Right lobe of liver (tissue), 6 donors: ENCODE measurements around the gene LTB. TPM values are rescaled to one million over a fixed set of nuclear protein-coding genes. Genes with fewer than 3 reads are reported as not detected.

Experiments
- ATAC-seq, 4 donors: fragments of 200-7000 bp; cut with Tn5 transposase; one replicate each; pipeline ENCODE4 v1.9.1; 2020; ENCODE audit warnings: mild to moderate bottlenecking in 4 of 4, moderate library complexity in 4 of 4
- DNase-seq, 3 donors: peaks; one replicate each; pipeline ENCODE4 v3.0.0-alpha.2; 2020
- H3K27ac ChIP-seq, 3 donors: fragments of 200-600 bp; one replicate each; pipeline ENCODE4 v1.8.0; 2022
- H3K27me3 ChIP-seq, 2 donors: fragments of 200-600 bp; one replicate each; pipeline ENCODE4 v1.8.0; 2022
- H3K36me3 ChIP-seq, 4 donors: fragments of 200-600 bp; sonication (generic) in 1 of 4; one replicate each; pipeline versions ENCODE4 v1.5.1 to v1.8.0; 2017 to 2022; ENCODE audit warnings: control low read depth in 1 of 4
- H3K4me1 ChIP-seq, 4 donors: fragments of 200-600 bp; sonication (generic) in 1 of 4; one replicate each; pipeline versions ENCODE4 v1.5.1 to v1.8.0; 2017 to 2022; ENCODE audit warnings: control low read depth in 1 of 4
- H3K4me3 ChIP-seq, 3 donors: fragments of 200-600 bp; one replicate each; pipeline ENCODE4 v1.8.0; 2022
- H3K9me3 ChIP-seq, 4 donors: fragments of 200-600 bp; sonication (generic) in 1 of 4; one replicate each; pipeline versions ENCODE4 v1.5.1 to v1.8.0; 2017 to 2022; ENCODE audit warnings: control low read depth in 1 of 4
- POLR2A ChIP-seq: fragments of 450-650 bp; IDR thresholded peaks from one replicate; pipeline ENCODE4 v1.6.1; 2017; ENCODE audit warnings: antibody characterized with exemption, mild to moderate bottlenecking
- WGBS: methylation state at CpG from one replicate; pipeline ENCODE4 v1.1.6; 2018; ENCODE audit warnings: low coverage, low lambda C conversion rate; ENCODE audit not compliant: insufficient coverage; ENCODE audit errors: missing lambda C conversion rate; 5-methylcytosine and 5-hydroxymethylcytosine counted together
- intact Hi-C, 2 donors: fragments of 100-400 bp; cut with DNase I; formaldehyde crosslinking; loops; one replicate each; pipeline versions ENCODE4 v1.11.2 to v1.14.1; 2022
- total RNA-seq, 6 experiments: library from RNA; depleted of rRNA in 2 of 6; stranded (reverse); fragments of >200 nt in 2 of 6; fragmentation: NEBNext Ultra II Directional in 3 of 6; extraction: Animal tissue kit (Norgen Biotek cat#: 25700) in 3 of 6; gene quantifications; one replicate each; pipeline versions ENCODE4 v1.1.0 to v1.2.4, GENCODE V29; 2016 to 2023
- TF ChIP-seq, protein P1 (sequence below), 4 donors: fragments of 200-600 bp in 3 of 4; fragments of 450-650 bp in 1 of 4; IDR thresholded peaks; one replicate each; pipeline versions ENCODE4 v1.5.1 to v1.8.0; 2016 to 2022; ENCODE audit warnings: antibody characterized with exemption in 4 of 4, mild to moderate bottlenecking in 2 of 4
- donor health status: DM: no; HTN: yes; CAD: no.
- donor health status: DM: no; HTN: no; CAD: no.
- donor health status: DM: no; HTN: no; CAD: no.
- donor health status: DM: no; HTN: yes; CAD: no.
- donor health status: DM: no; HTN: yes; CAD: no.

The LTB gene
- total RNA-seq, 6 experiments from 2014 or later, result 0.28 to 2.2 (median 0.62) TPM

DNA sequence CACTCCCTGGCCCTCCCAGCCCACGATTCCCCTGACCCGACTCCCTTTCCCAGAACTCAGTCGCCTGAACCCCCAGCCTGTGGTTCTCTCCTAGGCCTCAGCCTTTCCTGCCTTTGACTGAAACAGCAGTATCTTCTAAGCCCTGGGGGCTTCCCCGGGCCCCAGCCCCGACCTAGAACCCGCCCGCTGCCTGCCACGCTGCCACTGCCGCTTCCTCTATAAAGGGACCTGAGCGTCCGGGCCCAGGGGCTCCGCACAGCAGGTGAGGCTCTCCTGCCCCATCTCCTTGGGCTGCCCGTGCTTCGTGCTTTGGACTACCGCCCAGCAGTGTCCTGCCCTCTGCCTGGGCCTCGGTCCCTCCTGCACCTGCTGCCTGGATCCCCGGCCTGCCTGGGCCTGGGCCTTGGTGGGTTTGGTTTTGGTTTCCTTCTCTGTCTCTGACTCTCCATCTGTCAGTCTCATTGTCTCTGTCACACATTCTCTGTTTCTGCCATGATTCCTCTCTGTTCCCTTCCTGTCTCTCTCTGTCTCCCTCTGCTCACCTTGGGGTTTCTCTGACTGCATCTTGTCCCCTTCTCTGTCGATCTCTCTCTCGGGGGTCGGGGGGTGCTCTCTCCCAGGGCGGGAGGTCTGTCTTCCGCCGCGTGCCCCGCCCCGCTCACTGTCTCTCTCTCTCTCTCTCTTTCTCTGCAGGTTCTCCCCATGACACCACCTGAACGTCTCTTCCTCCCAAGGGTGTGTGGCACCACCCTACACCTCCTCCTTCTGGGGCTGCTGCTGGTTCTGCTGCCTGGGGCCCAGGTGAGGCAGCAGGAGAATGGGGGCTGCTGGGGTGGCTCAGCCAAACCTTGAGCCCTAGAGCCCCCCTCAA lies 9.9 kb downstream of the LTB start, which contains the start of gene LTA:
LTA (plus strand) TSS at position 249 of the 871 bp plus-strand sequence; CDS start at position 703, 454 bp downstream.
- H3K4me3 ChIP-seq, result no peak within 1 kb of the TSS
- H3K9me3 ChIP-seq, result no peaks in the 10 kb centered on the region
- no peaks in the 10 kb centered on the region for H3K27me3 ChIP-seq
- WGBS, result 40% methylated on average over 9 of the region's 27 CpGs
- intact Hi-C loops, result no loop called here
- TF ChIP-seq POLR2A, result no peak
- TF ChIP-seq, protein P1, sequence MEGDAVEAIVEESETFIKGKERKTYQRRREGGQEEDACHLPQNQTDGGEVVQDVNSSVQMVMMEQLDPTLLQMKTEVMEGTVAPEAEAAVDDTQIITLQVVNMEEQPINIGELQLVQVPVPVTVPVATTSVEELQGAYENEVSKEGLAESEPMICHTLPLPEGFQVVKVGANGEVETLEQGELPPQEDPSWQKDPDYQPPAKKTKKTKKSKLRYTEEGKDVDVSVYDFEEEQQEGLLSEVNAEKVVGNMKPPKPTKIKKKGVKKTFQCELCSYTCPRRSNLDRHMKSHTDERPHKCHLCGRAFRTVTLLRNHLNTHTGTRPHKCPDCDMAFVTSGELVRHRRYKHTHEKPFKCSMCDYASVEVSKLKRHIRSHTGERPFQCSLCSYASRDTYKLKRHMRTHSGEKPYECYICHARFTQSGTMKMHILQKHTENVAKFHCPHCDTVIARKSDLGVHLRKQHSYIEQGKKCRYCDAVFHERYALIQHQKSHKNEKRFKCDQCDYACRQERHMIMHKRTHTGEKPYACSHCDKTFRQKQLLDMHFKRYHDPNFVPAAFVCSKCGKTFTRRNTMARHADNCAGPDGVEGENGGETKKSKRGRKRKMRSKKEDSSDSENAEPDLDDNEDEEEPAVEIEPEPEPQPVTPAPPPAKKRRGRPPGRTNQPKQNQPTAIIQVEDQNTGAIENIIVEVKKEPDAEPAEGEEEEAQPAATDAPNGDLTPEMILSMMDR (IDR thresholded peaks at IDR 0.05), result no peak
- DNase-seq (peak in 1 of 3 donors; percentile 55), ATAC-seq (peak in 1 of 4 donors; percentile 4)
- no peak within 1 kb of the TSS for H3K27ac ChIP-seq
- no peaks in the 10 kb centered on the region for H3K4me1 ChIP-seq
- H3K36me3 ChIP-seq, result no peaks in the 10 kb centered on the region

GRCh38 chr6:31569861-31570536 lies 12.2 kb downstream of the LTB start:
- Histone ChIP-seq H3K27me3 (no peaks in the 10 kb centered on the region), H3K9me3 (no peaks in the 10 kb centered on the region), H3K36me3 (no peaks in the 10 kb centered on the region), H3K27ac (no peak overlapping the region), H3K4me3 (no peak overlapping the region), H3K4me1 (no peaks in the 10 kb centered on the region)
- peak in 1 of 3 donors; percentile 19 for DNase-seq
- intact Hi-C loops, result no loop called here
- 88% methylated on average over 1 of the region's 1 CpG for WGBS
- TF ChIP-seq, protein P1 (IDR thresholded peaks at IDR 0.05), result no peak
- TF ChIP-seq POLR2A, result no peak
- ATAC-seq, result no peak

GRCh38 chr6:31568537-31568961 lies 13.7 kb downstream of the LTB start:
- H3K4me1 ChIP-seq, result no peaks in the 10 kb centered on the region
- 64% methylated on average over 3 of the region's 3 CpGs for WGBS
- no peaks in the 10 kb centered on the region for H3K9me3 ChIP-seq
- ATAC-seq, result peak; percentile 53 to 77 (median 62)
- peak in 1 of 3 donors; percentile 51 for DNase-seq
- no peak overlapping the region for H3K4me3 ChIP-seq
- intact Hi-C loops, result no loop called here
- no peak overlapping the region for H3K27ac ChIP-seq
- H3K27me3 ChIP-seq, result no peaks in the 10 kb centered on the region
- no peaks in the 10 kb centered on the region for H3K36me3 ChIP-seq
- TF ChIP-seq POLR2A, result no peak
- TF ChIP-seq, protein P1 (IDR thresholded peaks at IDR 0.05), result no peak

DNA sequence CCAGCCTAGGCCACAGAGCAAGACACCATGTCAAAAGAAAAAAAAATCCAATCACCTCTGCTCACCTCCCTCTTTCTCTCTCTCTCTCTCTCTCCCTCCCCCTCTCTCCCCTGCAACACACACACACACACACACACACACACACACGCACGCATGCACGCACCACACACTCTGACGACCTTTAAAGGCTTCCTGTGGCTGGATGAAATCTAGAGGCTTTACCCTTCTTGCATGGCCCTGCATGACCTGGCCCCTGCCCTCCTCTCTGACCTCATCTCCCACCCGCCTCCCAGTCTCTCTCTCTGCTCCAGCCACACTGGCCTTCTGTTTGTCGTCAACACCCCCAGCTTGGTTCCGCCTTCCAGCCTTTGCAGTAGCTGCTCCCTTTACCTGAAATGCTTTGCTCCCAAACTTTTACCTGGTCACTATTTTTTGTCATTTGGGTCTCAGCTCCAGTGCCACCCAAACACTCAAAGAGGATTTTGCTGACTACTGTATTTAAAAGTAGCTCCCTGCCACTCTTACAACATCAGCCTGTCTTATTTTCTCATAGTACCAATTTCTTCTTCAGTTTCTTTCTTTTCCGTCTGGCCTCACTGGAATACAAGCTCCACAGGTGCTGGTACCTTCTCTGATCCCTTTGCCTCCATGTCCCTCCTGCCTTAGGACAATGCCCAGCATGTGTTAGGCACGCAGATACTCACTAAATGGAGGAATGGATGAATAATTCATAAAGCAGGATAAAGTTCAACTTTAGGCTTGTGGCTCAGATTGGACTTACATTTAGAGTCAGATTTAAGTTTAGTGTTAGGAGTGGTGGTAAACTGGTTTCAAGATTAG lies 14.5 kb downstream of the LTB start:
- H3K4me3 ChIP-seq, result no peak overlapping the region
- ATAC-seq, result peak in 3 of 4 donors; percentile 23 to 29 (median 25)
- DNase-seq, result peak in 1 of 3 donors; percentile 22
- H3K9me3 ChIP-seq, result no peaks in the 10 kb centered on the region
- H3K4me1 ChIP-seq, result no peaks in the 10 kb centered on the region
- 39% methylated on average over 9 of the region's 9 CpGs for WGBS
- intact Hi-C loops, result no loop called here
- TF ChIP-seq POLR2A, result no peak
- TF ChIP-seq, protein P1 (IDR thresholded peaks at IDR 0.05), result no peak
- H3K36me3 ChIP-seq, result no peaks in the 10 kb centered on the region
- H3K27ac ChIP-seq, result no peak overlapping the region
- no peaks in the 10 kb centered on the region for H3K27me3 ChIP-seq
